Neural cell (in vitro differentiated cells): ENCODE measurements around the gene TENT5A. TPM values are rescaled to one million over a fixed set of nuclear protein-coding genes. Genes with fewer than 3 reads are reported as not detected.

ENCODE experiments used
- H2AFZ ChIP-seq: fragments of 200-600, 300-800 bp; sonication (generic), shearing (Covaris generic); 2 replicates; pipeline ENCODE4 v1.6.0; 2014; ENCODE audit warnings: low read depth, mild to moderate bottlenecking, antibody characterized with exemption, low read length, moderate library complexity
- H3F3A ChIP-seq: fragments of 200-600 bp; shearing (Covaris generic); 2 replicates; pipeline ENCODE4 v1.6.1; 2016; ENCODE audit warnings: mild to moderate bottlenecking, moderate library complexity, mixed read lengths, antibody characterized with exemption, low read length; ENCODE audit not compliant: insufficient read depth, poor library complexity, severe bottlenecking
- H3K27ac ChIP-seq: fragments of 200-600, 300-800 bp; sonication (generic), shearing (Covaris generic); 2 replicates; pipeline ENCODE4 v1.5.1; 2014; ENCODE audit warnings: mild to moderate bottlenecking, low read length, moderate library complexity
- H3K27me3 ChIP-seq: fragments of 300-800, 200-600 bp; sonication (generic), shearing (Covaris generic); 2 replicates; pipeline ENCODE4 v1.6.0; 2014; ENCODE audit warnings: mild to moderate bottlenecking, low read depth, low read length, moderate library complexity; ENCODE audit not compliant: insufficient read depth
- H3K36me3 ChIP-seq: fragments of 300-800, 200-600 bp; sonication (generic), shearing (Covaris generic); 2 replicates; pipeline ENCODE4 v1.5.1; 2014; ENCODE audit warnings: mild to moderate bottlenecking, antibody characterized with exemption, low read length, moderate library complexity; ENCODE audit not compliant: insufficient read depth
- H3K4me2 ChIP-seq: fragments of 300-800, 200-600 bp; sonication (generic), shearing (Covaris generic); 2 replicates; pipeline ENCODE4 v1.6.0; 2014; ENCODE audit warnings: mild to moderate bottlenecking, low read length
- H3K4me3 ChIP-seq: fragments of 300-800, 200-600 bp; sonication (generic), shearing (Covaris generic); 2 replicates; pipeline ENCODE4 v1.5.1; 2014; ENCODE audit warnings: mild to moderate bottlenecking, low read length, moderate library complexity
- H3K79me2 ChIP-seq: fragments of 200-600 bp; shearing (Covaris generic); replicated peaks from 2 replicates; pipeline ENCODE4 v1.6.0; 2014; ENCODE audit warnings: mild to moderate bottlenecking, low read length, moderate library complexity; ENCODE audit not compliant: insufficient read depth
- H3K9ac ChIP-seq: fragments of 300-800, 200-600 bp; sonication (generic), shearing (Covaris generic); 2 replicates; pipeline ENCODE4 v1.6.1; 2016; ENCODE audit warnings: mild to moderate bottlenecking, low read length, mixed read lengths
- H3K9me2 ChIP-seq: fragments of 200-600 bp; shearing (Covaris generic); 2 replicates; pipeline ENCODE4 v1.6.1; 2016; ENCODE audit warnings: mild to moderate bottlenecking, low read length, mixed read lengths; ENCODE audit not compliant: insufficient read depth
- H3K9me3 ChIP-seq: fragments of 200-600, 300-800 bp; sonication (generic), shearing (Covaris generic); 2 replicates; pipeline ENCODE4 v1.6.1; 2016; ENCODE audit warnings: mild to moderate bottlenecking, mixed run types, low read length, moderate library complexity, mixed read lengths
- H4K20me1 ChIP-seq: fragments of 200-600 bp; shearing (Covaris generic); 2 replicates; pipeline ENCODE4 v1.6.1; 2016; ENCODE audit warnings: mild to moderate bottlenecking, mixed run types; ENCODE audit not compliant: insufficient read depth
- CTCF ChIP-seq: fragments of 450-650 bp; IDR thresholded peaks from 2 replicates; pipeline ENCODE4 v1.5.1; 2014; ENCODE audit warnings: antibody characterized with exemption, mild to moderate bottlenecking, moderate library complexity; ENCODE audit not compliant: poor library complexity, severe bottlenecking
- EP300 ChIP-seq: fragments of 450-650 bp; conservative IDR thresholded peaks from 2 replicates; pipeline ENCODE4 v1.6.1; 2014; ENCODE audit warnings: antibody characterized with exemption, mild to moderate bottlenecking, moderate library complexity; ENCODE audit not compliant: poor library complexity, severe bottlenecking
- EZH2 ChIP-seq: fragments of 200-600, 300-800 bp; shearing (Covaris generic), sonication (generic); IDR thresholded peaks from 2 replicates; pipeline ENCODE4 v1.6.1; 2014; ENCODE audit warnings: antibody characterized with exemption, low read length, borderline replicate concordance, mild to moderate bottlenecking; ENCODE audit not compliant: insufficient read depth, poor library complexity, severe bottlenecking
- MXI1 ChIP-seq: fragments of 450-650 bp; conservative IDR thresholded peaks from 2 replicates; pipeline ENCODE4 v1.6.1; 2014; ENCODE audit warnings: antibody characterized with exemption, mild to moderate bottlenecking; ENCODE audit not compliant: poor library complexity, severe bottlenecking
- POLR2AphosphoS5 ChIP-seq: IDR thresholded peaks from 2 replicates; pipeline ENCODE4 v1.6.1; 2012
- RAD21 ChIP-seq: fragments of 450-650 bp; conservative IDR thresholded peaks from 2 replicates; pipeline ENCODE4 v1.6.1; 2014; ENCODE audit warnings: antibody characterized with exemption, mild to moderate bottlenecking, moderate library complexity
- REST ChIP-seq: IDR thresholded peaks from 2 replicates; pipeline ENCODE4 v1.6.1; 2012; ENCODE audit warnings: borderline replicate concordance
- SMC3 ChIP-seq: fragments of 450-650 bp; conservative IDR thresholded peaks from 2 replicates; pipeline ENCODE4 v1.6.1; 2014; ENCODE audit warnings: antibody characterized with exemption, mild to moderate bottlenecking, moderate library complexity; ENCODE audit not compliant: poor library complexity
- TAF1 ChIP-seq: IDR thresholded peaks from 2 replicates; pipeline ENCODE4 v1.6.1; 2012; ENCODE audit warnings: low read depth
- polyA plus RNA-seq: library from polyadenylated mRNA; depleted of rRNA; stranded (reverse); fragments of >200 nt; gene quantifications from 2 replicates; pipeline ENCODE4 v1.2.3, GENCODE V29; 2014

Gene TENT5A
- polyA plus RNA-seq, 1 donor from 2014 or later: 0.47 TPM

- H3K79me2 ChIP-seq: no peaks in the 10 kb centered on the region
- H2AFZ ChIP-seq: no peak overlapping the region
- no peaks in the 10 kb centered on the region for H3K9me3 ChIP-seq
- no peak overlapping the region for H3K4me2 ChIP-seq
- TF ChIP-seq EZH2 (no peak), MXI1 (no peak), RAD21 (no peak), TAF1 (no peak), SMC3 (no peak), REST (no peak), EP300 (no peak), POLR2AphosphoS5 (no peak), CTCF (no peak)
- H3K9me2 ChIP-seq: no peaks in the 10 kb centered on the region
- no peak overlapping the region for H3K27ac ChIP-seq
- H3K4me3 ChIP-seq: no peak overlapping the region
- H3K27me3 ChIP-seq: peaks cover 32% of the 10 kb centered on the region
- no peaks in the 10 kb centered on the region for H3K36me3 ChIP-seq
- no peak overlapping the region for H3K9ac ChIP-seq
- H3F3A ChIP-seq: no peaks in the 10 kb centered on the region
- H4K20me1 ChIP-seq: no peaks in the 10 kb centered on the region
These were observed 2.3 kb downstream of the TENT5A start for GRCh38 chr6:81750200-81750599.

- Histone ChIP-seq H3K9ac (no peak overlapping the region), H3K9me3 (no peaks in the 10 kb centered on the region), H3K36me3 (no peaks in the 10 kb centered on the region), H3K4me3 (no peak overlapping the region), H4K20me1 (no peaks in the 10 kb centered on the region), H3K27ac (no peak overlapping the region), H3K9me2 (no peaks in the 10 kb centered on the region), H3K79me2 (no peaks in the 10 kb centered on the region), H2AFZ (no peak overlapping the region), H3K4me2 (no peak overlapping the region), H3K27me3 (peaks cover 32% of the 10 kb centered on the region), H3F3A (no peaks in the 10 kb centered on the region)
- TF ChIP-seq EZH2 (no peak), POLR2AphosphoS5 (no peak), REST (no peak), RAD21 (no peak), TAF1 (no peak), EP300 (no peak), SMC3 (no peak), CTCF (no peak), MXI1 (no peak)
These were observed 2.8 kb downstream of the TENT5A start for GRCh38 chr6:81749707-81750106.
